HepG2 (cell line): ENCODE measurements around the gene SLC22A7. TPM values are rescaled to one million over a fixed set of nuclear protein-coding genes. Genes with fewer than 3 reads are reported as not detected.

Experiments used
- AHDC1 ChIP-seq: sonication (generic); formaldehyde crosslinking; IDR thresholded peaks from 2 replicates; pipeline ENCODE4 v1.5.1; 2020; ENCODE audit warnings: mild to moderate bottlenecking, missing genetic modification reagents, borderline replicate concordance
- DMTF1 ChIP-seq: sonication (generic); formaldehyde crosslinking; IDR thresholded peaks from 2 replicates; pipeline ENCODE4 v1.4.0; 2020; ENCODE audit warnings: mild to moderate bottlenecking, missing genetic modification reagents
- EZH2 ChIP-seq: conservative IDR thresholded peaks from 2 replicates; pipeline ENCODE4 v1.6.1; 2012; ENCODE audit warnings: mild to moderate bottlenecking, low read depth, low read length, moderate library complexity
- KDM5A ChIP-seq: fragments of 200-600 bp; sonication (generic); IDR thresholded peaks from 2 replicates; pipeline ENCODE4 v1.7.0; 2018; ENCODE audit warnings: antibody characterized with exemption, mild to moderate bottlenecking, low read length, borderline replicate concordance
- NFKBIZ ChIP-seq: IDR thresholded peaks from 2 replicates; pipeline ENCODE4 v1.6.1; 2018; ENCODE audit warnings: missing genetic modification reagents, missing compliant biosample characterization
- SOX5 ChIP-seq: IDR thresholded peaks from 2 replicates; pipeline ENCODE4 v1.6.1; 2016; ENCODE audit warnings: borderline replicate concordance
- TRAFD1 ChIP-seq: sonication (generic); formaldehyde crosslinking; IDR thresholded peaks from 2 replicates; pipeline ENCODE4 v1.5.1; 2020; ENCODE audit warnings: missing genetic modification reagents, mild to moderate bottlenecking, borderline replicate concordance
- YEATS4 ChIP-seq: sonication (generic); formaldehyde crosslinking; IDR thresholded peaks from 2 replicates; pipeline ENCODE4 v1.4.0; 2020; ENCODE audit warnings: missing genetic modification reagents, borderline replicate concordance
- ZFY ChIP-seq: sonication (generic); formaldehyde crosslinking; IDR thresholded peaks from 2 replicates; pipeline ENCODE4 v1.4.0; 2020; ENCODE audit warnings: missing genetic modification reagents
- ZNF552 ChIP-seq: sonication (generic); formaldehyde crosslinking; IDR thresholded peaks from 2 replicates; pipeline ENCODE4 v1.9.0; 2022; ENCODE audit warnings: missing genetic modification reagents, mild to moderate bottlenecking, borderline replicate concordance
- ZNF598 ChIP-seq: sonication (generic); formaldehyde crosslinking; IDR thresholded peaks from 2 replicates; pipeline ENCODE4 v1.5.1; 2020; ENCODE audit warnings: mild to moderate bottlenecking, missing genetic modification reagents, borderline replicate concordance
- ZNF639 ChIP-seq: conservative IDR thresholded peaks from 2 replicates; pipeline ENCODE4 v1.6.1; 2018; ENCODE audit warnings: missing genetic modification reagents
- ZNF724P ChIP-seq: sonication (generic); formaldehyde crosslinking; IDR thresholded peaks from 2 replicates; pipeline ENCODE4 v1.8.0; 2022; ENCODE audit warnings: missing genetic modification reagents, borderline replicate concordance
- polyA plus RNA-seq, 8 experiments: library from polyadenylated mRNA; depleted of rRNA in 3 of 8; stranded (reverse) in 7 of 8; unstranded in 1 of 8; fragments of >200 nt; fragmentation: Illumina TruSeq in 4 of 8; extraction: Trizol in 4 of 8; gene quantifications; 2 replicates each; pipeline versions ENCODE4 v1.2.1 to v1.2.3, GENCODE V29; 2011 to 2016; ENCODE audit warnings: low read depth in 4 of 8, missing spikeins in 1 of 8, mixed read lengths in 1 of 8; ENCODE audit not compliant: insufficient read depth in 1 of 8
- total RNA-seq, 5 experiments: library from RNA; depleted of rRNA; stranded (reverse); fragments of >200 nt; fragmentation: Illumina TruSeq; extraction: Trizol; gene quantifications; 2 replicates each; pipeline ENCODE4 v1.2.3, GENCODE V29; 2016; ENCODE audit warnings: low read depth in 1 of 5
- TF ChIP-seq, protein P1 (sequence below), 2 experiments: sonication (generic) in 1 of 2; formaldehyde crosslinking in 1 of 2; IDR thresholded peaks; 2 replicates each; pipeline versions ENCODE4 v1.4.0 to v1.6.1; 2018 to 2020; ENCODE audit warnings: missing genetic modification reagents in 2 of 2, borderline replicate concordance in 1 of 2, low read depth in 1 of 2, mild to moderate bottlenecking in 1 of 2, missing biosample characterization in 1 of 2

Gene SLC22A7
- total and polyA plus RNA-seq, 2 of the 13 experiments (the other 11 are each of a cell fraction or from before 2014, with no cell fraction given): 5.3 to 22.6 TPM

- TF ChIP-seq, protein P1, sequence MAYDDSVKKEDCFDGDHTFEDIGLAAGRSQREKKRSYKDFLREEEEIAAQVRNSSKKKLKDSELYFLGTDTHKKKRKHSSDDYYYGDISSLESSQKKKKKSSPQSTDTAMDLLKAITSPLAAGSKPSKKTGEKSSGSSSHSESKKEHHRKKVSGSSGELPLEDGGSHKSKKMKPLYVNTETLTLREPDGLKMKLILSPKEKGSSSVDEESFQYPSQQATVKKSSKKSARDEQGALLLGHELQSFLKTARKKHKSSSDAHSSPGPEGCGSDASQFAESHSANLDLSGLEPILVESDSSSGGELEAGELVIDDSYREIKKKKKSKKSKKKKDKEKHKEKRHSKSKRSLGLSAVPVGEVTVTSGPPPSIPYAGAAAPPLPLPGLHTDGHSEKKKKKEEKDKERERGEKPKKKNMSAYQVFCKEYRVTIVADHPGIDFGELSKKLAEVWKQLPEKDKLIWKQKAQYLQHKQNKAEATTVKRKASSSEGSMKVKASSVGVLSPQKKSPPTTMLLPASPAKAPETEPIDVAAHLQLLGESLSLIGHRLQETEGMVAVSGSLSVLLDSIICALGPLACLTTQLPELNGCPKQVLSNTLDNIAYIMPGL (CRISPR knock-in tag; IDR thresholded peaks at IDR 0.05; ENCODE audit: borderline replicate concordance in 1 of 2, low read depth in 1 of 2): peak; percentile 89 to 95
- TF ChIP-seq ZNF598 (peak; percentile 100), EZH2 (no peak), NFKBIZ (CRISPR knock-in tag) (peak; percentile 100), DMTF1 (CRISPR knock-in tag) (no peak), ZFY (CRISPR knock-in tag) (peak; percentile 68; the same call in 1 of the 2 replicates), ZNF639 (CRISPR knock-in tag) (peak; percentile 95), ZNF552 (CRISPR knock-in tag) (peak; percentile 98), TRAFD1 (CRISPR knock-in tag) (peak; percentile 87; the same call in 1 of the 2 replicates), AHDC1 (CRISPR knock-in tag) (peak; percentile 99), SOX5 (CRISPR knock-in tag) (peak; percentile 100), ZNF724P (peak; percentile 98; the same call in 1 of the 2 replicates), KDM5A (no peak; the same call in 1 of the 2 replicates), YEATS4 (peak; percentile 99)
These were observed 30.3 kb upstream of the SLC22A7 start (continued) for GRCh38 chr6:43267619-43268354.
